Activated CD4-positive, alpha-beta T cell treated with anti-CD3 and anti-CD28 coated beads for 48 hours (primary cell): ENCODE results near the gene KRT14.
"Not testable (repeated sequence)": the region's sequence is repeated elsewhere in the genome, so short reads cannot be mapped to it uniquely, and the experiment has no call there.

ENCODE experiments used
- DNase-seq: peaks from one replicate; pipeline ENCODE4 v3.0.0-alpha.2; 2020

Gene KRT14

DNA sequence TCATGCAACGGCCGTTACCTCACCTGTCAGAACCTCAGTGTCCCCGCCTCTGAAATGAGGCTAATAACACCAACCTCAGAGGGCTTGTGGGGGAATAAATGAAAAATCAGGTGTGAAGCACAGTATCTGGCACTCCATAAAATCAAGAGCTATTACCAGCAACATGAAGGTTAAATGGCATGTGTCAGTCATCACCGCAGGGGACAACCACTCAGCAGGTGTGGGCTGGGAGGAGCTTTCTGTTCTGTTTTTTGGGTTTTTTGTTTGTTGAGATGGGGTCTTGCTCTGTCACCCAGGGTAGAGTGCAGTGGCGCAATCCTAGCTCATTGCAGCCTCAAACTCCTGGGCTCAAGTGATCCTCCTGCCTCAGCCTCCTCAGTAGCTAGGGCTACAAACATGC, 41.8 kb downstream of the KRT14 start:
- no peak for DNase-seq

DNA sequence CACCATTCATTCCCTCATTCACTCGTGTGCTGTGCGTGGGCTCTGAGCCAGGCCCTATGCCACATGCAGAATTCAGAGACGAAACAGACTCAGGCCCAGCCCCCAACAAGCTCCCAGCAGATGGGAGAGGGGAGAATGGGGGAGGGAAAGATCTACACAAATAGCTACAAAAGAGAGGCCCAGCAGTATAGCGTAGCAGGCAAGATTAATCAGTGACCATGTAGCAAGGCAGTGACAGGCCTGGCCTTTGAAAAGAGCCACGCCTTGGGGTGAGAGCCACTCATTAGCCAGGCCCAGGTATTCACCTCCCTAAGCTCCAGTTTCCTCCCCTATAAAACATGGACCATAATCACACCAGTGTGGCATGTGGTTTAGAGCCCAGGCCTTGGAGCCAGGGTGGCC, 42.2 kb downstream of the KRT14 start:
- no peak for DNase-seq

- not testable (repeated sequence) for DNase-seq
These were observed 43.9 kb downstream of the KRT14 start for GRCh38 chr17:41542786-41543185.

GRCh38 chr17:41542357-41542756, 44.3 kb downstream of the KRT14 start:
- DNase-seq = no peak

GRCh38 chr17:41540921-41541625, 45.6 kb downstream of the KRT14 start:
- no peak for DNase-seq

GRCh38 chr17:41539979-41540701, 46.6 kb downstream of the KRT14 start:
- DNase-seq = no peak

DNA sequence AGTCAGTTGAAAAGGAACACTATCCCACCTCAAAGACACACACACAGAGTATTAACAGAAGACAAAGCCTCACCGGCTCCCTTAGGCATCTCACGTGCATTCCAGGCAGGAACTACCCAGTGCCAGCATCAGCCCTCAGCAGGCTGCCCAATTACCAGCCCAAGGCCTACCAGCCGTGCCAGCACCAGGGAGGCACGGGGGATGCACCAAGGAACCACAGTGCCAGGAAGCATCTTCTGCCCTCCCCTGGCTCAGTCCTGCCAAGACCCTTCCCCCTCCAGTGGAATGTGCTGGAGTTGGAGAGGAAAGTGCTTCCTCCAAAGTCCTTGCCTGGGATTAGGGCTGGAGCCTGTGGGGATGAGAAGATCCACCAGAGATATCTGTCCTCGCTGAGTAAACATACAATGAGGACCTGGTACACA, 47.6 kb downstream of the KRT14 start:
- no peak for DNase-seq

DNA sequence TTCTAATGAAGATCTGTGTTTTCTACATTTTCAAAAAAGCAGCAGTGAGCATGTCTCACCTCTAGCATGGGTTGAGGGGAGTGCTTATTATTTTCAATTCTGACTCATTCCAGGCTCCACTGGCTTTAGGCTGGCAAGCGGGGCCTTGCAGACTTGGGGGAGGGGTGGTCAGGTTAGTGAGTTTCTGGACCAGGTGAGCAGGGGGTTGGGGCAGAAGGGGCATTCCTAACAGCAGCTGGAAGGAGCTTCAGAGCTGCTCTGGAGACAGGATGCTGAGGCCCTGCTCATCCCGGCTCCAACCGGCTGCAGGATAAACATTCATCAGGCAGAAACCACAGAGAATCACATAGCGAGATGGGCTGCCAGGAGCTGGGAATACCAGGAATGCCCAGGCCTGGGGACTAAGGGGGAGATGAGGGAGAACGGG, 48.1 kb downstream of the KRT14 start:
- DNase-seq = no peak

DNA sequence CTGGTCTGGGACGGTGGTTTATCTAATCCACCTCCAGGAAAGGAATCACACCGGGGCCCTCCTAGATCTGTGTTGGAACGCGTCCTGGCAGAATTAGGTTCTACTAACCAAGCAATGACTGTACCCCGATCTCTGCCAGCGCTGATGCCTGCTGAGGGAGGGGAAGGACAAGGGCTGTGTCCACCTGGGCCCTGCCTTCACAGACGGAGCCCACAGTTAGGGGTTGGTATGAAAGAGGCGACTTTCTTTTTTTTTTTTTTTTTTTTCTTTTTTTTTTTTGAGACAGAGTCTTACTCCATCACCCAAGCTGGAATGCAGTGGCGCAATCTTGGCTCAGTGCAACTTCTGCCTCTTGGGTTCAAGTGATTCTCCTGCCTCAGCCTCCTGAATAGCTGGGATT, 48.7 kb downstream of the KRT14 start:
- no peak for DNase-seq

- DNase-seq = no peak
These were observed 49.1 kb downstream of the KRT14 start for GRCh38 chr17:41537614-41537954.

DNA sequence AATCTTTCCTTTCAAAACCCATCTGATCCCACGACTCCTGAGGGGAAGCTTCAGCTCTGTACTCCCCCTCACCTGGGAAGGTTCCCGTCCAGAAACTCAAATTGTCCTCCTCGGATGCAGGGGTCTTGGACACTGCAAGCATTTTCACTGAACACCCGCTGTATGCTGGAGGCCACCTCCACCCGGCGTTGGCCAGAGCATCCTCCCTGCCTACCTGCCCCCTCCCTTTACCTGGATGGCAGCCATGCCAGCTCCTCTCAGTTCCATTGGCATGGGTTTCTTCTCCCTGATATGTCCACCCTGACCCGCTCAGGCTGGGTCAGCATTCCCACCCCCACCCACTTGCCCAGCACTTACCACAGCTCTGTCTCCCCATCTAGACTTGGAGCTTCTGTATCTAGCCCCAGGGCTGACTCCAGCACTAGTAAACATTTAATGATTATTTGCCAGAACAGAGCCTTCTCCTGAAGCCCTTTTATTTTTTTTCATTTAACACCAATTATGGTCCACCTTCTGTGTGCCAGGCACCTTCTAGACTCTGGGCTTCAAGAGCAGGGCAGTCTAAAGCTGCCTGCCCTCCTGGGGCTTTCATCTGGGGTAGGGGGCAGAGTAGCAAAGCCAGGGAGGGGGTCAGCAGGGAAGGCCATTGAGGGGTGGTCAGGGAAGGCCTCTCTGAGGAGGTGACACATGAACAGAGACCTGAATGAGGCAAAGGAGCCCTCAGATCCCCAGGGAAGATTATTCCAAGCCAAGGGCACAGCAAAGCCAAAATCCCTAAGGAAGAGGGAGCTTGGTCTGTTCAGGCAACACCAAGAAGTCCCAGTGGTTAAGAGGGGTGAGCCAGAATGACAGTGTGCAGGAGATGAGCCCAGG, 49.7 kb downstream of the KRT14 start:
- DNase-seq = no peak

GRCh38 chr17:41535764-41536481, 50.8 kb downstream of the KRT14 start:
- no peak for DNase-seq

- no peak for DNase-seq
These were observed 51.7 kb downstream of the KRT14 start for GRCh38 chr17:41534899-41535546.

GRCh38 chr17:41533613-41534012, 53.1 kb downstream of the KRT14 start:
- DNase-seq = no peak

DNA sequence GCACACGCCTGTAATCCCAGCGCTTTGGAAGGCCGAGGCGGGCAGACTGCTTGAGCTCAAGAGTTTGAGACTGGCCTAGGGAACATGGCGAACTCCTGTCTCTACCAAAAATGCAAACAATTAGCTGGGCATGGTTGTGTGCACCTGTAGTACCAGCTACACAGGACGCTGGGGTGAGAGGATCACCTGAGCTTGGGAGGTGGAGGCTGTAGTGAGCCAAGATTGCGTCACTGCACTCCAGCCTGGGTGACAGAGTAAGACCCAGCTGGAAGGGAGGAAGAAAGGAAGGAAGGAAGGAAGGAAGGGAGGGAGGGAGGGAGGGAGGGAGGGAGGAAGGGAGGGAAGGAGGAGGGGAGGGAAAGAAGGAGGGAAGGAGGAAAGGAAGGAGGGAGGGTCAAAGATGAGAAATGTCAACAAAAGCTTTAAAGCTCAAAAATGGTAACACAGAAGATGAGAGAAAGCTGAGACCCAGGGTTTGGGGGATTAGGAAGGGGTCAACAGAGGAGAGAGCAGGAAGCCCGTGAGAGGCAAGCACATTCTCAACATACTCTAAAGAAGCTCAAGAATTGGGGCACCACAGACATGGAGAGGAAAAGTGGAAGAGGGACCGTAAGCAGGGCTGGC, 53.6 kb downstream of the KRT14 start:
- no peak for DNase-seq
